ENCODE results near the gene APCDD1L.

GRCh38 chr20:58431134-58431533 is 84.1 kb downstream of the APCDD1L start:
- TF ChIP-seq CTCF (IDR thresholded peaks at IDR 0.05; ENCODE audit: low read length) (no peak), EZH2 (IDR thresholded peaks at IDR 0.05; ENCODE audit: borderline replicate concordance, low read length) (no peak)
